ENCODE data around the gene FLOT1. TPM values are rescaled to one million over a fixed set of nuclear protein-coding genes. Genes with fewer than 3 reads are reported as not detected.

FLOT1 gene
- total and polyA plus RNA-seq, 7 donors = 113 to 224 (median 181) TPM

GRCh38 chr6:30717129-30717844, 25.2 kb downstream of the FLOT1 start, which contains the start of gene MDC1:
MDC1 (minus strand) TSS chr6:30717281; CDS start chr6:30715175, 2,106 bp downstream.
- Histone ChIP-seq H3K36me3 (ENCODE audit: insufficient read depth in 1 of 2, low read depth in 1 of 2) (peaks cover 0 to 33% of the 10 kb centered on the region in 2 donors), H3K4me1 (peaks cover 26% of the 10 kb centered on the region), H3K4me3 (peak within 1 kb of the TSS; percentile 66), H3K9me3 (no peaks in the 10 kb centered on the region), H3K27ac (peak within 1 kb of the TSS; percentile 98), H3K27me3 (ENCODE audit: insufficient read depth in 3 of 3, low read length in 2 of 3) (no peaks in the 10 kb centered on the region)
- ATAC-seq (peak; percentile 79 to 88 (median 81)), DNase-seq (peak; percentile 100)
- 0 to 1% (median 0%) methylated on average over 48 of the region's 48 CpGs for WGBS, 3 donors
- intact Hi-C loops (cut with DNase I) = loop anchor here in 1 of 2 donors (5.0 kb wide), 1 partner anchor 90 kb away; the partner anchor contains the start of gene ATAT1
- TF ChIP-seq CTCF (IDR thresholded peaks at IDR 0.05) = peak; percentile 41

DNA sequence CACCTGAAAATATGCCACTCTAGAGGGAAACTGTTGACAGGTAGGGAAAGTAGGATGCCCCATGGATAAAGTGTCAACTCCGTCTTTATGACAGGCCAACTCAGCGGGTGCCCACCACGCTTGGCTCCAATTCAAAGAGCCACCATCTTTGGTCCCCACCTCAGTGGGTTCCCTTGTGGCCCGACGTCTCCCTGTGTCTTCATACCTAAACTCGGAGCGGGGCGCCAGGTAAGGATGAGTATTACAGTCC, 25.7 kb downstream of the FLOT1 start:
- DNase-seq = no peak
- WGBS, 3 donors = 1 to 4% (median 2%) methylated on average over 8 of the region's 8 CpGs
- Histone ChIP-seq H3K27ac (peak overlapping the region; percentile 98), H3K36me3 (ENCODE audit: insufficient read depth in 1 of 2, low read depth in 1 of 2) (peaks cover 0 to 37% of the 10 kb centered on the region in 2 donors), H3K27me3 (ENCODE audit: insufficient read depth in 3 of 3, low read length in 2 of 3) (no peaks in the 10 kb centered on the region), H3K4me3 (peak overlapping the region; percentile 66), H3K4me1 (peaks cover 23% of the 10 kb centered on the region), H3K9me3 (no peaks in the 10 kb centered on the region)
- intact Hi-C loops (cut with DNase I) = loop anchor here in 1 of 2 donors (5.0 kb wide), 1 partner anchor 90 kb away; the partner anchor contains the start of gene ATAT1
- TF ChIP-seq CTCF (IDR thresholded peaks at IDR 0.05) = no peak
- ATAC-seq = no peak

GRCh38 chr6:30714263-30714662, 28.2 kb downstream of the FLOT1 start:
- H3K27ac ChIP-seq = no peak overlapping the region
- no peak overlapping the region for H3K4me3 ChIP-seq
- H3K9me3 ChIP-seq = no peaks in the 10 kb centered on the region
- peaks cover 18% of the 10 kb centered on the region for H3K4me1 ChIP-seq
- ATAC-seq (no peak), DNase-seq (no peak)
- peaks cover 0 to 63% of the 10 kb centered on the region in 2 donors for H3K36me3 ChIP-seq (ENCODE audit: insufficient read depth in 1 of 2, low read depth in 1 of 2)
- H3K27me3 ChIP-seq (ENCODE audit: insufficient read depth in 3 of 3, low read length in 2 of 3) = no peaks in the 10 kb centered on the region
- intact Hi-C loops (cut with DNase I) = no loop called here
- WGBS, 3 donors = 97 to 100% (median 100%) methylated on average over 1 of the region's 1 CpG
- TF ChIP-seq CTCF (IDR thresholded peaks at IDR 0.05) = no peak

- peaks cover 0 to 80% of the 10 kb centered on the region in 2 donors for H3K36me3 ChIP-seq (ENCODE audit: insufficient read depth in 1 of 2, low read depth in 1 of 2)
- no peak for ATAC-seq
- intact Hi-C loops (cut with DNase I) = loop anchor here in 1 of 2 donors (2.0 kb wide), 1 partner anchor 18 kb away; no protein-coding TSS in a partner anchor
These were observed 30.0 kb downstream of the FLOT1 start for GRCh38 chr6:30712441-30712945.

More at GRCh38 chr6:30712441-30712945, 30.0 kb downstream of the FLOT1 start:
- Histone ChIP-seq H3K4me3 (no peak overlapping the region), H3K4me1 (peaks cover 9% of the 10 kb centered on the region), H3K27me3 (ENCODE audit: insufficient read depth in 3 of 3, low read length in 2 of 3) (no peaks in the 10 kb centered on the region), H3K27ac (no peak overlapping the region), H3K9me3 (no peaks in the 10 kb centered on the region)
- no peak for TF ChIP-seq CTCF (IDR thresholded peaks at IDR 0.05)
- WGBS, 3 donors = 71 to 83% (median 75%) methylated on average over 7 of the region's 7 CpGs
- no peak for DNase-seq
